NCI-H2227 treated with DMSO at 0.1 percent for 48 hours (cell line): ENCODE results near the gene TAOK3.

Experiments used
- DNase-seq: peaks from one replicate; lab custom pipeline; 2025; lab: John Stamatoyannopoulos, UW

The TAOK3 gene

DNA sequence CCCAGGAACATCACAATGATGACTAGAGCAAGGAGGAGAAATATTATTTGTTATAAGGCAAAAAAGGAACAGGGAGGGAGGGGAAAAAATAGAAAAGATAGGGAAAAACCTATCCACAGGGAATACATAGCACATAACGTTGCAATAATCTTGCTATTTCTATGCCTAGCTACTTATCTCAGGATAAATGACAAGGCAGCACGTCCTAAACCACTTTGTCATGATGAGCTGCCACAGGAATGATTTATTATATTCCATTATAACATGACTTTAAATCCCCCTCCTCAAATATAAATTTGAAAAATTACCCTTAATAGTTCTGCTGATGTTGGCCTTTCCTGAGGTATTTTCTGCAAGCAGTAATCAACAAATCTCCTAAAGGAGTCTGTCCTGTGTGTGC, 160.1 kb downstream of the TAOK3 start:
- DNase-seq, result peak; percentile 57

DNA sequence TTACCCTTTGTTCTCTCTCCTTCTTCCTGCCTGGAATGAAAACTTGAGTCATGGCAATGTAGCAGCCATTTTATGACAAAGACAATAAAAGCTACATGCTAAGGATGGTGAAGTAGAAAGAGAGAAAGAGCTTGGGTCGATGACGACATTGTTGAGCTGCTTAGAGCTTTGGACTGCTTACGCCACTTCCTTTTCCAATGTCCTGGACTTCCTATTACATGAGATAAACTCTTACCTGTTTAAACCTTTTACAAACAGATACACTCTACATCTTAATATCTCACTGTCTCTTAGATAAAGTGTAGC, 166.6 kb downstream of the TAOK3 start:
- no peak for DNase-seq

DNA sequence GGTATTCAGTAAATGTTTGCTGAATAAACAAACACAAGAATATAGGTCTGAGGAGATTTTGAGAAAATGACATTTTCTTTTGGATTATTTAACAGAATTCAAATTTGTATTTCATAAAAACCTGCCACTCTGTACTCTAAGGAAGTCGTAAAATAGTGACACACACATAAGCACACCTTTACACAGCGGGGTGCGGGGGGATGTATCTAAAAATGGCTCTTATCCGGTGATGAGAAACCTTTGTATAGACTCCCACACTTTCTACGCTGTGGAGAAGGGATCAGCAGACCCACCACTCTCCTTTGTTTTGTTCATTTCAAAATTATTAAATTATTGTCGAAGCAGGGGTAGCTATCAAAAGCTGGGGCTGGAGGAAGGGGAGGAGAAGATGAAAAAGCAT, 178.7 kb downstream of the TAOK3 start:
- DNase-seq, result no peak

DNA sequence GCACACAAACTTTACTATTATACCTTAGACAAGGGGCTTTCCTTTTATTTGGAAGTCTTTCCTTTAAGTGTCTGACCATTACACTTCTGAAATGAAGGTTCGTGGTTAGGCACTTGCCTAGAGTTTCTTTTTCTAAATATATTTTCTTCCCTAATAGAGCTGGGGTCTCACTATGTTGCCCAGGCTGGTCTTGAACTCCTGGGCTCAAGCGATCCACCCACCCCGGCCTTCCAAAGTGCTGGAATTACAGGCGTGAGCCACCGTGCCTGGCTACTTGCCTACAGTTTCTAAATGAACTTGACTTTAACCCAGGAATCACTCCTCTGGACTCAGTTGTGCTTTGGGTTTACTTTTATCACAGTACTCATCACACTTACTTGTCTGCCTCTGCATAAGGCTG, 179.2 kb downstream of the TAOK3 start:
- no peak for DNase-seq

DNA sequence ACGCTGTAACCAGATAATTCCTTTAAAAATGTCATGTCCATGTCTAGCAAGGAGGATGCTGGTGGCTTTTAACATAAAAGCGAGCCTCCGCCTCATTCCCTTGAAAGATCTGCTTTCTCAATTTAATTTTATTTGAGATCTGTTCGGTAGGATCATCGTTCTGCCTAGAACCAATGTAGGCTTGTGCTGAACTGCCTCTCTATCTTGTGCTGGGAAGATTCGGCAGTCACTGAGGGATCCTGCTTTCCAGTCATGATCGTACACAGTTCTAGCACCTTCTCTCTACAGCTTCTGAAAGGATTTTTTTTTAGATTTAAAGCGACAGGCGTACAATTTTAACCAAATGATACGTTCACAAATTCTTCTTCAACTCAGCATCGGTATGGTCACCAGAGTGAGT, 182.4 kb downstream of the TAOK3 start:
- peak; percentile 77 for DNase-seq

DNA sequence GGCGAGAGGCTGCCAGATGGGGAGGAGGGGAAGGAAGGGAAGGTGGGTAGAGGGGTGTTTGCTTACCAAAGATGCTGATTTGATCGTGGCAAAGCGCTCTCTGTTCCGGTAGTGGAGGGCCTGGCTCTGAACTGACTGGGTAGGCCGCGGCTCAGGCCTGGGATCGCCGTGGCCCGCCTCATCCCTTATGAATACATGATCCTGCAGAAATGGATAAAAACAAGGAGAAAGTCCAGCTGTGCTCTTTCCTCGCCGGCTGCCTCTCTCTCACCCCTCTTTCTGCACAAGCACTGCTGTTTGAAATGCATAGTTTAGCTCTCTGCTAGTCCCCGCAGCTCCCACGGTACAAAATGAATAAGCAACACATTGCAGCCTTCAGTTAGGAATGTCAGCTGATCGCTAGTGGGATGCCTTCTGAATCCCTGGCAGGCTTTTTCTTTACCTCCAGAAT, 182.9 kb downstream of the TAOK3 start:
- DNase-seq, result peak; percentile 77

DNA sequence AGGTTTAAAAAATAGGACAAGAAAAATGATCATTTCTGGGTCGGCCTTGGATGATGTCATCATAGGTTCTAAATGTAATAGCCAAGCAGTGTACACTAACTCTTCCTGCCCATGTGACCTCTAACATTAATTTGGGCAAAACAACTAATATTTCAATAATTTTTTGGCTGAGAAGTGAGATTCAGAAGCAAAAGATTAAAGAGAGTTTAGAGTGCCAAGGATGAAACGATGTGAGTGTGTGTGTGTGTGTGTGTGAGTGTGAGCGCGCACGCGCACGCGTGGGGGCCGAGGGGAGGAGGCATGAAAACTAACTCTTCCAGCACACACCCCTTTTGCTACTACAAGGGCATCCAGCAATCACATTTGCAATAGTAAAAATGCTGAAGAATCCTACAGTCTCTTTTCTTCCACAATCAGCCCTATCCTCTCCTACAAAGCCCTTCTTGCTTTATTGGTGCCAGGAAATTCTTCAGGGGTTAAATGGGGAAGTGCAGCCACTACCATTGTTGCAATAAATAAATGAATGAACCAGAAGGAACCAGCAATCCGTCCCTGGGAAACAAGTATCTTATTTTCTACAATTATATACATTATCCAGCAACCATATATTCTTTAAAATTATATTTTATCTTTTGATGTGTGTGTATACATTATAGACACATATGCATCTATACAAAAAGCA, 183.9 kb downstream of the TAOK3 start:
- DNase-seq, result peak; percentile 82

DNA sequence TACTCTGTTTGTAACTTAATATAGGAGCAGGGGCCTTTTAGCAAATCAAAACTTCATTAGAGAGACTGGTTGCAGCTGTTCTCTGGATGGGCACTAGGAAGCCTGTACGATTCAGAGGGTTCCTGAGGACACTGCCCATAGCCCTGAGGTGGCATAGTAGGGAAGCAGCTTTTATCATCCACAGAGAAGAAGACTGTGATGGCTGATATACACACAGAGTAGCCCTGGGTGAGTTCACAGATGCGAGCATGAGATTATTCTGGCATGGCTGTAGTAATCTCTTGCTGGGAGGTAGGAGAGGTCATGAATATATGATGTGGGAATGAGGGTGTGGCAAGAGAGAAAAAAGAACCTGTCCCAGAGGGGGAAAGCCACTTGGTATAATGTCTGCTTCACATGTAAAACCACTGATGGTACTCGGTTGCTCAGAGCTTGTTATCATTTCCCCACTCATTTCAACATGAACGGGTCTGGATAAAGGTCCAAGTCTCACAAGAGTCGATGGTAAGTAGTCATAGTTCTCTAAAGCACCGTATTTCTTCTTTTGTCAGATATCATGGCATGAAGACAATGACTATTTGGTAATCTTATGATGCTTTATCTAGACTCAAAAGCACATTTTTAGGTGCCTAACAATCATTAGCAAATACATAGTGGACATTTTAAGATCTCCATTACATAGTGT, 184.8 kb downstream of the TAOK3 start:
- no peak for DNase-seq

DNA sequence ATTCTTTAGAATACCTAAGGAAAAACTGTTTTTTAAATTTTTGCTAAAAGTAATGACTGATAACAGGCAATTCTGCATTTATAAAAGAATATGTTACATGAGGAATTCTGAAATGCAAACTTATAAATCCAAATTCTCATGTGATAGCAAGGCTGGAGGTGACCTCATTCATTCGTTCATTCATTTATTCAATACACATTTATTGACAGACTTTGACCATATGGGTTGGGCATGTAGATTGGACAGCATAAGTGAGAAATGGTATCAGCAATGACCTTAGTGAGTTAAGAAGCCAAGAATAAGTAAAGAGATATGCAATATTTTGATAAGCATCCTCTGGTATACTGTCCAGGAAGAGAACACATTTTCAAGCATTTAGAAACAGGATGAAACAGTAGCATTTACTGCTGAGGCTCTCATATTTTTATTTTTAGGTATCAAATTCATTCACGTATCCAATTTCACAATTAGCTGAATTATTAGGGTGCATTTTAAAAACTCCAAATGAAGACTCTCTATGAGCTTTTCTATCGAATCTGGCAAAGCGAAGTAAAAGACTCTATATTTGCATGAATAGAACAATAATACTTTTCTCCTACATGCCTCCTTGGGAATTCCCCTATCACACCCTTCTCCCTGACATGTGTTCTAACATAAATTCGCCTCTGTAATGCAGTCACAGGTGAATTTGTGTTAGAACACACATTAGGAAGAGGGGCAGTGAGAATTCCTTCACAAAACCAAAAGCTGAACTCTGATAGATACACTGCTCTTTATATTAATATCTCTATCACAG, 186.9 kb downstream of the TAOK3 start:
- no peak for DNase-seq

DNA sequence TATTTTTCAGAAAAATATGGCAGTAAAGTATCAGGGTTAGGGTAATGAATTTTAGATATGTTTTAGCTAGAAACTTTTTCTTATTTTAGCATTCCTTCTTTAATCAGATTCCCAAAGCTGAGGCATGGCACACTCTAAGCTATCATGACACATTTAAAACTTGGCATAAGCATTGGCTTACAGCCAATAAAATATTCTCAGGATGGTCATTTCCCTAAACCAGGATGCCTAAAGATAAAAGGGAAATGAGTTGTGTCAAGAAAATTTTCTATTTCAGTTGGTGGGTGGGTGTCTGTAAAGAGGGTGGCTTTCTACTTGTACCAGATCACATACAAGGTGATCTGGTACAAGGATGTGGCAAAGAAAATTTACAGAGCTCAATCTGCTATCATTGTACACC, 189.0 kb downstream of the TAOK3 start:
- no peak for DNase-seq

DNA sequence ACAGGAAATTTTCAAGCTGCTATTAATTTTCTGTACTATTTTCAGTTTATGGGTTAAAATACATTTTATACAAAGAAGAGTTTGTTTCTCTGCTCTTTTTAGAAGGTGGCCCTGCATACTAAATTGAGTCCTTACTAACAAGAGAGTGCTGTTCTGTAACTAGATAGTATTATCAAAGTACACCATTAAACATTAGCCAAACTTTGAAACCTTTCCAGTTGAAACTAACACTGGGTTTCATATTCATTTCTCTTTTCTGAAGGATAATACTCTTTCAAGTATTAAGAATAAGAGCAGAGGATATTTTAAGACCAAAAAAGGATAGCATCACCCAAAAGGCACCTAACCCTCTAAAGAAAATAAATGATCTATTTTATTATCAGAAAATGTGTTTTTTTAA, 189.6 kb downstream of the TAOK3 start:
- DNase-seq, result no peak

DNA sequence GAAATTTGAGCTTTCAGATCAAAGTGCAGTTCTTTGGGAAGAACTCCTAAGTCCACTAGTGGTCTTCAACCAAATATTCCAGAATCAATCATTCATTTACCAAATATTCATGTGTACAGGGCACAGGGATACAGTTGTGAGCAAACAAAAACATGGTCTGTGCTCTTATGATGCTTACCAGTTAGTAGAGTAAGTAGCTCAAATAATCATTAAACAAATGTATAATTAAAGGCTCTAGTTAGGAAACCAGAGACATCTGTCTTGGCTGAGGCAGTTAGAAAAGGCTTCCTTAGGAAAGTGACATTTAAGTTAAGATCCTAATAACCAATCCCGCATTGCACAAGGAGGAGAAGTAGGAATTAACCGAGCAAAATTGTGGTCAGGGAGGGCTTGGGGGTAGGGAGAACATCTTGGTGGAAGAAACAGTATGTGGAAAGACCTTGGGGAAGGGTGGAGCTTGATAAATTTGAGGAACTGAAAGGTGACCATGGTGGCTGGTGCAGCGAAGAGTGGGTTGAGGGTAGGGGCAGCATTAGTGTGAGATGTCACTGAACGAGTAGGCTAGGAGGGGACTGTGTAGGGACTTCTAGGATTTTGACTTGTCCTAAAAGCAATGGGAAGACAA, 196.8 kb downstream of the TAOK3 start:
- DNase-seq, result no peak

DNA sequence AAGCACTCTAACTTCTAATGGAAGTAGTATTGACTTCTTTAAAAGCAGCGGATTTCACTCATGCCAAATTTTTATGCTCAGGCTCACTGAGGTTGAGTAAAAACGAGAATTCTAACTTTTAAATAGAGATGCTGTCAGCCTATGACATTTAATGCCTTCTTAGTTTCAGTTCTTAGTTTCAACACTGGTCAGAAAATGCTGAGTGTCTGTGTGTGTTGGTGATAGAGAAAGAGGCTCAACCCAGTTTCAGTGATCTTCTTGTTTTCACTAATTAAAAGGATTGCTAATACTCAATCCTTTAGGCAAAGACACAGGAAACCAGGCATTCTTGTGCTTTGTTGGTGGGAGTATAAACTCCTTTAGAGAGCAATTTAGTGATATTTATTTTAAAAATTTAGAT, 205.8 kb downstream of the TAOK3 start:
- no peak for DNase-seq

DNA sequence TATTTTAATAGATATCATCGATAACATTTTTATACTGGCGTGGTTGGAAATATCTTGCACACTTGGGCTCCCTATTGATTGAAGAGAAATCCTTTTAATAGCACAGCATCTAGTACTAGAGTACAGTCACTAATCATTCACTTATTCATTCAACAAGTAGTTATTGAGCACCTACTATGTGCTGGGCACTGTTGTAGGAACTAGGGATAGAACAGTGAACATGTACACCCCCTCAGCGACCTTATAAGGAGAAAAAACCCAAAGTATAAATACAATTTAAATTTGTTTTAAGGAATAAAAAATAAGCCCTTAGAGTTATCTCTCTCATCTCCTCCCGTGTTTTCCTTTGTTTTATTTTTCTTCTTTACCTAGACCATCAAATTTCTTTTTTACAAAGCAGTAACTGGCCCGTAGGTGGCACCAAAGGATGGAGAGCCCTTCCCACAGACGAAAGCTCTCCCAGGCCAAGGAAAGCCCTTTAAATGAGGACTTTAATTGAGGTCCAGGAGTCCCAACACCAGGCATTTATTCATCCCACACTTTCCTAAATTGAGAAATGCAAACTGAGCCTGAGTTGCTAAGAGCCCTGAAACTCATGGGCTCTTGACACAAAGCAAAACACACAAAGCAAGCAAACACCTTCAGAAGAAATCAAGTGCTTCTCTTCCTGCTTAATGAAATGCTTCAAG, 207.8 kb downstream of the TAOK3 start:
- peak; percentile 25 for DNase-seq

DNA sequence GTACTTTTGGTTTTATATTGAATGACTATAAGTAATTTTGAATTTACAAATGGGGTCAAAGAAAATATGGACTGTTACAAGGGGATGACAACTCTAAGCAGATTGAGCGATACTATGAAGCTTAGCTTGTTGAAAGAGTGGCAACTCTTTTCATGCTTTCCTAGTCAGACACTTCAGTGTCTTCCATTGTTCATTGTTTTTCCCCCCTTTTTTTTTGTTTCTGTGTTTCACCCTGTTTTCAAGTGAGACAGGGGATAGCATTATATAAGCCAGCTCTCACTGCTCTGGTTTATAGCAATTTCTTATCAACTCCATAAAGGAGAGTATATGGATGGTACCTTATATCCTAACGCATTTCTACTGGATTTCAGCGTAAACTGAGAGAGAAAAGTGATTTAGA, 212.2 kb downstream of the TAOK3 start:
- no peak for DNase-seq

DNA sequence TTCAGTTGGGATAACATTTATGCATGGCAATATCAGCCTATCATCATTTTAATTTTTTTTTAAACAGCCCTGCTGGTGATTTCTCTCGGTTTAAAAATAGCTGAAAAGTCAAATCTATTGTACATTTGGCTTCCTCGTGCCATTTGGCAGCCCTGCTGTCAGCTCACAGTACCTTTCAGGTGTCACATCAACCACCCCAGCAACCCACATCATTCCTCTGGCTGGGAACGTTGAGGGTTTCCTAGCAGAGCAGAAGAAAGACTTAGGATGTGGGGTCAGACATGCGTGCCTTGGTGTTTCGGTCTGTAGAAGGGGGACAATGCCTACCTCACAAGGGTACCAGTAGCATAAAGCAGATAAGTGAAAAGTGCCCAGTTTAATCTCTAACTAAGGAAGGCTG, 221.0 kb downstream of the TAOK3 start:
- DNase-seq, result no peak

DNA sequence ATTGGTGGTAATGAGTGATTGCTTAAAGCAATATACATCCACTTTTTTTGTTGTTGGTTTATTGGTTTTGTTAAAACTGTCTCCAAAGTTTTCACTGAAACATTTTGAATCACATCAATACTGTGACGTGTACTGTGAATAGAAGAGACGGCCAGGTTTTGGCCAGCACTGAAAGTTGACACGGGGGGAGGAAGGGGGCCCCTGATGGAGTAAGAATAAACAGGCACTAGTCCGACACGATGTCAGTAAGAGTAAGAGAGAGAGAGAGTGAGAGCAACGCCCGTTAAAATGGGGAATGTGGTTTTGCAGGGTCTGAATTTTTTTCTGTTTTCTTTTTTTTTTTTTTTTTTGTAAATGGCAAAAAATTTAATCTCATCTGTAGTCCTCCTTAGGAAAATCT, 222.1 kb downstream of the TAOK3 start:
- no peak for DNase-seq

DNA sequence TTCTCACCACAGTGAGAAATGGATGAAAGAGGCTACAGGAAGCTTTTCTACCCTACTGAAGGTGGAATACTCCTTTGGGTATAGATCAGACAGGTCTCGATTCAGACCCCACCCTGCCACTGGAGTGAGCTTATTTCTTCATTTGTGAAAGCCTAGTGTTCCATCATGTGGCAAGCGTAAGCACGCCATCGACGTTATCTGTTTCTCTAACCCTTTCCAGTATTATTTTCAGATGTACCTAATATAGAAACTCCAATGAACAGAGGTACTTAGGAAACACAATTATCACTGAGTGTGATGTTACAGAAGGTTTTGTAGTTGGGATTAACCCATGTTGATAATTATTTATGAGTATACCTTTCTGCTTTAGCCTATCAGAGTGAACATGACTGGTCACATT, 224.4 kb downstream of the TAOK3 start:
- no peak for DNase-seq

DNA sequence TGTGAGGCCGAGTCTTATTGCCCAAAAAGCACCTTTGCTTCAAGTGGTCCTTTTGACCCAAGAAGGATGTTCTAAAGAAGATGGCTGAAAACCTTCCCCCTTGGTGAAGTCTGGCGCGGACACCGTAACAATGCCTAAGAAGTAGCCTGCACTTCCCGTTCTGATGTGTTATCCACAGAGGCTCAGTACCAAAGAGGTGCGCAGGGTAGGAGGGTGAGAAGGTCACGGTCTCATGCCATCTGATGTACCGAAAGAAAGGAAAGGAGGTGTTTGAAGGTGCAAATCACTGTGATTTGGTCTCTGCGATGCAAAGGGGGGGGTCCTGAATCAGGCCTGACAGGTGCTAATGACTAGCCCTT, 226.9 kb downstream of the TAOK3 start:
- DNase-seq, result no peak

DNA sequence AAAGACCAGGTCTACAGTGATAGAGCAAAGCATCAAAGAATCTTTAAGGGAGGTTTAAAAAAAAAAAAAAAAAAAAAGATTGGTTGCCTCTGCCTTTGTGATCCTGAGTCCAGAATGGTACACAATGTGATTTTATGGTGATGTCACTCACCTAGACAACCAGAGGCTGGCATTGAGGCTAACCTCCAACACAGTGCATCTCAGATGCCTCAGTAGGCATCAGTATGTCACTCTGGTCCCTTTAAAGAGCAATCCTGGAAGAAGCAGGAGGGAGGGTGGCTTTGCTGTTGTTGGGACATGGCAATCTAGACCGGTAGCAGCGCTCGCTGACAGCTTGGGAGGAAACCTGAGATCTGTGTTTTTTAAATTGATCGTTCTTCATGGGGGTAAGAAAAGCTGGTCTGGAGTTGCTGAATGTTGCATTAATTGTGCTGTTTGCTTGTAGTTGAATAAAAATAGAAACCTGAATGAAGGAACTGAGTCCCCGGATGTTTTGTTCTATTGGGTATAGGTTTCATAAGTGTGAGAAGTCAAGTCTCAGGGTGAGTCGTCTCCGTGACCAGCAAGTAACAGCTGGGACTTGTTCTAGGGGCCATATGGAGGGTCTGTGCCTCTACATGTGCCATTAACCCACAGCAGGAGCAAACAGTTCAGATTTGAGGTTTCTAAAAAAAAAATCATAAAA, 227.5 kb downstream of the TAOK3 start:
- DNase-seq, result no peak

DNA sequence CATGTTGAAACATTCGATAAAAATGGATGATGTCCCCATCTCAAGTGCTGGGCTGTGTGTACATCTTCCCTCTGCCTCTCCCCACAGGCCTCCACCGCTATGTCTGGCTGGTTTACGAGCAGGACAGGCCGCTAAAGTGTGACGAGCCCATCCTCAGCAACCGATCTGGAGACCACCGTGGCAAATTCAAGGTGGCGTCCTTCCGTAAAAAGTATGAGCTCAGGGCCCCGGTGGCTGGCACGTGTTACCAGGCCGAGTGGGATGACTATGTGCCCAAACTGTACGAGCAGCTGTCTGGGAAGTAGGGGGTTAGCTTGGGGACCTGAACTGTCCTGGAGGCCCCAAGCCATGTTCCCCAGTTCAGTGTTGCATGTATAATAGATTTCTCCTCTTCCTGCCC, 228.2 kb downstream of the TAOK3 start:
- no peak for DNase-seq

DNA sequence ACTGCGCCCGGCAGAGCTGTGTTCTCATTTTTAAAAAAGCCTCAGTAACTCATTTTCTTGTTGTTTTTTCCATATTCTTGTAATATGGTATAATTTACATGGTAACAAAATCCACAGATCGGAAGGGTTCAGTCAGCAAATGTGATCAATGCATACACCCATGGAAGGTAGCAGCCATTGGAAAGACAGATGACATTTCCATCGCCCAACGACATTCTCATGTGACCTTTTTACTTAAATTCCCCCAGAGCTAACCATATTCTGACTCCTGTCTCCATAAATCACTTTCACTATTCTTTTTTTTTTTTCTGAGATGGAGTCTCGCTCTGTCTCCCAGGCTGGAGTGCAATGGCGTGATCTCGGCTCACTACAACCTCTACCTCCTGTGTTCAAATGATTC, 231.9 kb downstream of the TAOK3 start:
- DNase-seq, result no peak
